Measurements from ENCODE around the gene DDHD1. TPM values are rescaled to one million over a fixed set of nuclear protein-coding genes. Genes with fewer than 3 reads are reported as not detected.

DDHD1 gene
- total RNA-seq, 1 donor from 2014 or later, result 17.9 TPM

DNA sequence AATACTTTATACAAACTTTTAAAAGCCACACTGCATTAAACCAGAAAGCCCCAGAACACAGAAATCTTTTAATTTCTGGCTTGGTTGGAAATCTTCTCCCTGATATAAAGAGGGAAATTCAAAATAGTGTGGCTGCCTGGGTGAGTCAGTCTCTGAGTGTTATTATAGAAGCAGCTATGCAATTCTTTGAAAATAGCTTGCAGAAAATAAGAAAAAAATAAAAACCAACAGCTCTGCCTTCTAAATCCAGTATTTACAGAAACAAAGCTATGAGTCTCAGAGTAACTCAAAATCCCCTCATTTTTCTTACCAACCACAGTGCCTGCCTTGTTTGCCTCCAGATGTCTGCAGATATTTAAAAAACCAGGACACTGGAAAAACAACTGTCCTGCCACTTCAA is 133.7 kb downstream of the DDHD1 start:
- TF ChIP-seq, protein P1, sequence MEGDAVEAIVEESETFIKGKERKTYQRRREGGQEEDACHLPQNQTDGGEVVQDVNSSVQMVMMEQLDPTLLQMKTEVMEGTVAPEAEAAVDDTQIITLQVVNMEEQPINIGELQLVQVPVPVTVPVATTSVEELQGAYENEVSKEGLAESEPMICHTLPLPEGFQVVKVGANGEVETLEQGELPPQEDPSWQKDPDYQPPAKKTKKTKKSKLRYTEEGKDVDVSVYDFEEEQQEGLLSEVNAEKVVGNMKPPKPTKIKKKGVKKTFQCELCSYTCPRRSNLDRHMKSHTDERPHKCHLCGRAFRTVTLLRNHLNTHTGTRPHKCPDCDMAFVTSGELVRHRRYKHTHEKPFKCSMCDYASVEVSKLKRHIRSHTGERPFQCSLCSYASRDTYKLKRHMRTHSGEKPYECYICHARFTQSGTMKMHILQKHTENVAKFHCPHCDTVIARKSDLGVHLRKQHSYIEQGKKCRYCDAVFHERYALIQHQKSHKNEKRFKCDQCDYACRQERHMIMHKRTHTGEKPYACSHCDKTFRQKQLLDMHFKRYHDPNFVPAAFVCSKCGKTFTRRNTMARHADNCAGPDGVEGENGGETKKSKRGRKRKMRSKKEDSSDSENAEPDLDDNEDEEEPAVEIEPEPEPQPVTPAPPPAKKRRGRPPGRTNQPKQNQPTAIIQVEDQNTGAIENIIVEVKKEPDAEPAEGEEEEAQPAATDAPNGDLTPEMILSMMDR (conservative IDR thresholded peaks at IDR 0.05), result no peak
- Mint-ChIP-seq H3K4me1 (peaks cover 12% of the 10 kb centered on the region), H3K36me3 (ENCODE audit: low read depth) (no peaks in the 10 kb centered on the region), H3K27me3 (ENCODE audit: low read depth) (no peaks in the 10 kb centered on the region), H3K4me3 (no peak overlapping the region), H3K27ac (ENCODE audit: unreplicated experiment) (no peak overlapping the region), H3K9me3 (peaks cover 7% of the 10 kb centered on the region)
- no peak for DNase-seq (ENCODE audit: low read depth, low spot score)

DNA sequence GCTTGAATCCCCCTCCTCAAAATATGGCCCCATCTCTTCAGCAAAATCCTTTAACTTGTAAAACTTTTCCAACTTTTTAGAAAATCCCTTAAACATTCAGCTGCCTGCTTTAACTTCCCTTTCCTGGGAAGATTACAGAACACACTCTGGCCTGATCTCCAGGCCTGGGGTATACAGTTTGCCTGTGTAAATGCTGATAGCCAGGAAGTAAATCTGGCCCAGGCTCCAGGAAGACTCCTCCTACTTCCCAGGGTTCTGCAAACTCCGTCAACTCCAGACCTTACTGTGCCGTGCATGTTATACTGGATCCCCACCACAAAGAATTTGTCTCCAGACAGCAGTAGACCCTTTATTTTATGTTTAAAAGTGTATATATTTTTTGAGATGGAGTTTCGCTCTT is 135.3 kb downstream of the DDHD1 start:
- Mint-ChIP-seq H3K4me3 (no peak overlapping the region), H3K4me1 (peaks cover 12% of the 10 kb centered on the region), H3K9me3 (peaks cover 4% of the 10 kb centered on the region), H3K36me3 (ENCODE audit: low read depth) (no peaks in the 10 kb centered on the region), H3K27me3 (ENCODE audit: low read depth) (no peaks in the 10 kb centered on the region), H3K27ac (ENCODE audit: unreplicated experiment) (no peak overlapping the region)
- DNase-seq (ENCODE audit: low read depth, low spot score), result no peak
- TF ChIP-seq, protein P1 (conservative IDR thresholded peaks at IDR 0.05), result no peak

DNA sequence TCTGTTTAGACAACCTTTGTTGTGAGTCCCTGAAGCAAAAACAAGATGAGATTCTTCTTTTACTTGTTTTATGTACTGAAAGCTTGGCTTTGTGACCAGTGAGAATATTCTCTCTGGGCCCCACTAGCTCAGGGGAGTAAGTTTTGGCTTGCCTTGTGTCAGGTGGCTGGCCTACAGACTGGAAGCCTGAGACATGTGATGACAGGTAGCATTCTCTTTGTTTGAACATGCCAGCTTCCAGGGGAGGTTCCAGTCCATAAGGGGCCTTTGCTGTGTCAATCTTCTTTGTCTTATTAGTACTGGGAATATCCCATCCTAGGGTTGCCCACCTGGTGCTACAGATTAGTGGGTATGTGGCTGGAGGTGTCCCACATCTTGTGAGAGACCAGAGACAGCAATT is 136.2 kb downstream of the DDHD1 start:
- H3K4me3 Mint-ChIP-seq, result no peak overlapping the region
- H3K36me3 Mint-ChIP-seq (ENCODE audit: low read depth), result no peaks in the 10 kb centered on the region
- H3K27ac Mint-ChIP-seq (ENCODE audit: unreplicated experiment), result no peak overlapping the region
- H3K4me1 Mint-ChIP-seq, result peaks cover 14% of the 10 kb centered on the region
- H3K9me3 Mint-ChIP-seq, result peaks cover 4% of the 10 kb centered on the region
- no peak for DNase-seq (ENCODE audit: low read depth, low spot score)
- no peaks in the 10 kb centered on the region for H3K27me3 Mint-ChIP-seq (ENCODE audit: low read depth)
- TF ChIP-seq, protein P1 (conservative IDR thresholded peaks at IDR 0.05), result no peak

DNA sequence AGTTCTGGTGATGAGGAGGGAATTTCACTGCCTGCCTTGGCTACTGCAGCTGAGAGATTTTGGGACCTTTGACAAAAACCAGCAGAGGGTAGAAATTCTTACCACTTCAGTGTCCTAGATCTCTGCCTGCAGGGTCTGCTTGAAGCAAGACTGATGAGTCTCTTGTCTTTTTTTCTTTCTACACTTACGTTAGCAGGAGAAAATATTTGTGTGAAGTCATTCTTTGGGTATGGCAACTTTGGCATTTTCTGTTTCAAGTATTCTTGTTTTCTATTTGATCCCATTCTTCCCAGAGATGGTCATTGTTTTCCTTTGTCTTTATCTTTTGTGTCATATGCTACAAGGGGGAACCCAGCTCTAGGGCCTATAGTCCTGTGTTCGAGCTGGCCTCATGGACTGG is 136.6 kb downstream of the DDHD1 start:
- Mint-ChIP-seq H3K4me3 (no peak overlapping the region), H3K27ac (ENCODE audit: unreplicated experiment) (no peak overlapping the region), H3K27me3 (ENCODE audit: low read depth) (no peaks in the 10 kb centered on the region), H3K4me1 (peaks cover 18% of the 10 kb centered on the region), H3K36me3 (ENCODE audit: low read depth) (no peaks in the 10 kb centered on the region), H3K9me3 (peaks cover 4% of the 10 kb centered on the region)
- TF ChIP-seq, protein P1 (conservative IDR thresholded peaks at IDR 0.05), result no peak
- DNase-seq (ENCODE audit: low read depth, low spot score), result no peak

DNA sequence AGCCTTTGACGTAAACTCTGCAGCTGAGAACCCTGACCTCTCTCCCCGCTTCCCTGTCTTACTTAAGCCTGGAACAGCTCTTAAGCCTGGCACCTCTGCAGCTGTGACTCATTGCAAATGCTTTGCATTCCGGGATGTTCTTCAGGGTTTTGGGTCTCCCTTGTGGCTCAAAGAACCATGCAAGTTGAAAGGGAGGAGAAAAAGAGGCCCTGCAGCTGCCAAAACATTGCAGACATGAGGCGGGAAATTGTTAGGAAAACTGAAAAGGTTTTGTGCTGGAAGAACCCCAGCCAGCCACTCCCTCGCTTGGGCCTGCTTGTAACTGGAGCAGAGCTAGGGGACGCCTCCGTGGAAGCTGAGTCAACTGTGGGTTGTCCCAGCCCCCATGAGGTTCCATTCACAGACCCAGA is 142.1 kb downstream of the DDHD1 start:
- Mint-ChIP-seq H3K4me1 (peaks cover 23% of the 10 kb centered on the region), H3K36me3 (ENCODE audit: low read depth) (no peaks in the 10 kb centered on the region), H3K27me3 (ENCODE audit: low read depth) (no peaks in the 10 kb centered on the region), H3K4me3 (no peak overlapping the region), H3K27ac (ENCODE audit: unreplicated experiment) (no peak overlapping the region), H3K9me3 (no peaks in the 10 kb centered on the region)
- TF ChIP-seq, protein P1 (conservative IDR thresholded peaks at IDR 0.05), result no peak
- DNase-seq (ENCODE audit: low read depth, low spot score), result no peak

Data from neural crest cell (in vitro differentiated cells).